ENCODE results near the gene DOK5. TPM values are rescaled to one million over a fixed set of nuclear protein-coding genes. Genes with fewer than 3 reads are reported as not detected.

Gene DOK5
- total and polyA plus RNA-seq, 2 of the 4 experiments (the other 2 are of a cell fraction), result 2.8 to 3.9 TPM

DNA sequence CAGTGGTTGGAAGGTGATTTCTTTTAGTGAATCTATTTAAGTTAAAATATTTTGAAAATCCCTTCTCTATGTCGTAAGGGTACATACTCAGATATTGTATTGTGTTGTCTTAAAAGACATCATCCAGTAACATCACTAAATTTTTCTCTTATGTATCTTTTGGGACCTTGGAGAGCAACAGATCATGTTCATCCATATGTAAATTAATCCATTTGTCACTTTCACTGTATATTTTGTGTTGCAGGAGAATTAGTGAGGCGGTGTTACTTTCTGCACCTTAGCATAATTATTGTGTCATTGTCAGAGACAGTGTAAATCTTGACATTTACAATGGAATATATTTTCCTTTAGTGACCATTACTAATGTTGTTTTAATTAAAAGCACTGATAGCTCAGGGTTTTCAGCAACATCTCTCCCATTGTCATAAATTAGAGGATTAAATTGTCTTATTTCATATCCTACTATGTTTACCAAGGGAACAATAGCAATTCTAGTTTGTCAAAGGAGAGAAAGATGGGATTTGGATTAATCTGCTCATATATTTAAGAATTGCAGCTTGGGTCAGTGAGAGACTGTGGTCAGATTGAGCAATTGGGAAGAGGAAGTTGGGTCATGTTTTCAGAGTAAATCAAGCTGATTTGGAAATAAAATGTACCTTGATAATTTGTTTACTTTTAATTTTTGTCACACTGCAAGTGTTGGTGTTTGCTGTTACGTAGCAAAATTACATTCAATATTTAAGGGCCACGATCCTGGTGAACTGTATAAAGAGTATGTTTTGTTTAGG, 22.7 kb downstream of the DOK5 start:
- BruUV-seq (replicated peaks), result no TSS peak
- no peaks in the 10 kb centered on the region for H3K4me1 ChIP-seq (ENCODE audit: control insufficient read depth, insufficient read depth, low read length)
- H2AK9ac ChIP-seq (replicated peaks; ENCODE audit: low read depth, low read length, poor library complexity), result no peak overlapping the region
- H3K9ac ChIP-seq (ENCODE audit: low read depth, low read length), result no peak overlapping the region
- no peaks in the 10 kb centered on the region for H3K9me3 ChIP-seq (ENCODE audit: control insufficient read depth, insufficient read depth, low read length)
- dilution Hi-C loops (cut with HindIII; ENCODE audit: low sequenced_read_pairs, unreplicated experiment), result no loop called here
- H3K79me1 ChIP-seq (ENCODE audit: low read depth in 1 of 2, low read length in 2 of 2), result no peaks in the 10 kb centered on the region
- in situ Hi-C loops (cut with MboI; ENCODE audit: low sequenced_read_pairs), result no loop called here
- no peak overlapping the region for H2BK20ac ChIP-seq (ENCODE audit: low read depth, low read length)
- ChIA-PET CTCF (no interaction called here), POLR2A (ENCODE audit: unreplicated experiment) (no interaction called here)
- H2BK15ac ChIP-seq (ENCODE audit: low read depth, low read length), result no peak overlapping the region
- no peak overlapping the region for H2AK5ac ChIP-seq (ENCODE audit: low read depth, low read length)
- H4K8ac ChIP-seq (ENCODE audit: low read depth in 2 of 2, low read length in 2 of 2), result no peak overlapping the region
- H3K56ac ChIP-seq (ENCODE audit: extremely low read depth, insufficient read depth, low read length), result no peak overlapping the region
- H4K20me1 ChIP-seq (ENCODE audit: insufficient read depth, low read length), result no peaks in the 10 kb centered on the region
- DNase-seq (no peak), ATAC-seq (ENCODE audit: low read depth) (no peak)
- no peak overlapping the region for H2BK120ac ChIP-seq (ENCODE audit: low read depth, low read length)
- WGBS, 2 experiments (ENCODE audit: extremely low coverage in 2 of 2, insufficient read length in 1 of 2), result no CpG with 5 or more reads among the region's 4 CpGs
- no peak overlapping the region for H4K5ac ChIP-seq (ENCODE audit: low read depth, low read length)
- TF ChIP-seq POLR2A (IDR thresholded peaks at IDR 0.05; ENCODE audit: low read depth, low read length), result no peak
- TF ChIP-seq CEBPB (IDR thresholded peaks at IDR 0.05; ENCODE audit: low read depth, low read length), result 0 out of 2 replicates have a peak, but pooled peaks have one; percentile 5
- no peak overlapping the region for H3K14ac ChIP-seq (replicated peaks; ENCODE audit: low read depth, low read length)
- no peak overlapping the region for H3K23ac ChIP-seq (ENCODE audit: low read depth, low read length)
- H3K27me3 ChIP-seq (ENCODE audit: control insufficient read depth, insufficient read depth, low read length), result no peaks in the 10 kb centered on the region
- no peak overlapping the region for H3K4ac ChIP-seq (ENCODE audit: low read depth, low read length)
- H3K27ac ChIP-seq (ENCODE audit: insufficient read depth, low read length), result no peak overlapping the region
- intact Hi-C loops (cut with micrococcal nuclease), result no loop called here
- no peaks in the 10 kb centered on the region for H3K36me3 ChIP-seq (ENCODE audit: control insufficient read depth, insufficient read depth, low read length)
- H4K91ac ChIP-seq (ENCODE audit: insufficient read depth, low read depth, low read length), result no peak overlapping the region
- H2BK5ac ChIP-seq (ENCODE audit: low read depth, low read length, poor library complexity, severe bottlenecking), result no peak overlapping the region
- H2AFZ ChIP-seq (replicated peaks; ENCODE audit: low read length, poor library complexity), result no peak overlapping the region
- H3K9me1 ChIP-seq (ENCODE audit: insufficient read depth, low read length), result no peaks in the 10 kb centered on the region
- H3K4me3 ChIP-seq (ENCODE audit: insufficient read depth, low read depth, low read length), result no peak overlapping the region
- H3K4me2 ChIP-seq (ENCODE audit: low read depth, low read length), result no peak overlapping the region
- H3K18ac ChIP-seq (ENCODE audit: low read depth, low read length), result no peak overlapping the region
